Stimulated activated effector memory CD8-positive, alpha-beta T cell treated with anti-CD3 and anti-CD28 coated beads, Interleukin-12 subunit alpha, Interleukin-12 subunit beta, amount 100 ng/mL, for 72 hours (primary cell): ENCODE data around the gene PACC1.

Experiments
- ATAC-seq: fragments of 150-1000 bp; cut with Tn5 transposase; 2 replicates; pipeline ENCODE4 v1.10.0; 2021
- DNase-seq, 2 donors: peaks; one replicate each; pipeline ENCODE4 v3.0.0; 2021 to 2022; ENCODE audit warnings: low spot score in 2 of 2
- H3K27ac Mint-ChIP-seq: one replicate; pipeline ENCODE4 v1.8.0; 2022; ENCODE audit warnings: mild to moderate bottlenecking, mixed read lengths
- H3K36me3 Mint-ChIP-seq: one replicate; pipeline ENCODE4 v1.8.0; 2022; ENCODE audit warnings: mild to moderate bottlenecking, mixed read lengths
- H3K4me1 Mint-ChIP-seq: one replicate; pipeline ENCODE4 v1.8.0; 2022; ENCODE audit warnings: mixed read lengths
- H3K4me3 Mint-ChIP-seq: one replicate; pipeline ENCODE4 v1.8.0; 2022; ENCODE audit warnings: mild to moderate bottlenecking, mixed read lengths
- H3K9me3 Mint-ChIP-seq: one replicate; pipeline ENCODE4 v1.8.0; 2022; ENCODE audit warnings: mixed read lengths

The PACC1 gene

DNA sequence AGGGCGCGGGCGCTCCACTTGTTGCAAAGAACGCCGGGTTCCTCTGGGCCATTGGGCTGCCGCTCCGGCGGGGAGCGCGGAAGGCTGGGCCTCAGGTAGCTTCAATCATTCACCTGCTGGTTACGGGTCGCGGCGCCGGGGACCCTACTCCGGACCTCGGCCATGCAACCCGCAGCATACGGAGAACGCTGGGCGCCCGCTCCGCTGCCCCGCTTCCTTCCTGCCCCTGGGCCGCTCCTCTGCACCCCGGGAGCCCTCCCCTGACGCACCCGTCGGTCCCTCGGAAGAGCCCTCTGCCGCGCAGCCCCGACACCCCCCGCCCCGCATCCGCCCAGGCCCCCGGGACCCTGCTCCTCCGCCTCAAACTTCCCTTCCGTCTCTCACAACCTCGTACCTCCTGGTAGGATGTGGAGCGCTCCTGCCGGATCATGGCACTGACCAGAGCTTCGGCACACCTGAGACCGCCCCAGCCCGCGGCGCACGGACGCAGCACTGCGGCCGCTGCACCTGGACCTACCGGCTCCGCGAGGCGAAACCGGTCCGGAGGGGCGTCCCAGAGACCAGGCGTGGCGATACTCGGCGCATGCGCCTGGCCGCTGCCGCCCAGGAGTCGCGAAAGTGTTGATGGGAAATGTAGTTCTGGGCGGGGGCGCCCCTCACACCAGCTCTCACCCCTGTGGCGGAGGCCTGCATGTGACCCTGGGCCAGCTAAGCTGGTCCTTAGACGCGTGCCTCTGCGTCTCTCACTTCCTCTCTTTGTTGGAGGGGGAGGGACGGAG lies at the start of gene PACC1:
Gene PACC1 (minus strand): TSS at position 559 of the 779 bp plus-strand sequence. CDS start 129 bp downstream, at position 430.
- Mint-ChIP-seq H3K9me3 (no peaks in the 10 kb centered on the region), H3K4me3 (peak within 1 kb of the TSS; percentile 96), H3K27ac (peak within 1 kb of the TSS; percentile 86), H3K36me3 (peaks cover 21% of the 10 kb centered on the region), H3K4me1 (peaks cover 47% of the 10 kb centered on the region)
- ATAC-seq, result peak; percentile 97
- DNase-seq, result peak; percentile 84 to 94

DNA sequence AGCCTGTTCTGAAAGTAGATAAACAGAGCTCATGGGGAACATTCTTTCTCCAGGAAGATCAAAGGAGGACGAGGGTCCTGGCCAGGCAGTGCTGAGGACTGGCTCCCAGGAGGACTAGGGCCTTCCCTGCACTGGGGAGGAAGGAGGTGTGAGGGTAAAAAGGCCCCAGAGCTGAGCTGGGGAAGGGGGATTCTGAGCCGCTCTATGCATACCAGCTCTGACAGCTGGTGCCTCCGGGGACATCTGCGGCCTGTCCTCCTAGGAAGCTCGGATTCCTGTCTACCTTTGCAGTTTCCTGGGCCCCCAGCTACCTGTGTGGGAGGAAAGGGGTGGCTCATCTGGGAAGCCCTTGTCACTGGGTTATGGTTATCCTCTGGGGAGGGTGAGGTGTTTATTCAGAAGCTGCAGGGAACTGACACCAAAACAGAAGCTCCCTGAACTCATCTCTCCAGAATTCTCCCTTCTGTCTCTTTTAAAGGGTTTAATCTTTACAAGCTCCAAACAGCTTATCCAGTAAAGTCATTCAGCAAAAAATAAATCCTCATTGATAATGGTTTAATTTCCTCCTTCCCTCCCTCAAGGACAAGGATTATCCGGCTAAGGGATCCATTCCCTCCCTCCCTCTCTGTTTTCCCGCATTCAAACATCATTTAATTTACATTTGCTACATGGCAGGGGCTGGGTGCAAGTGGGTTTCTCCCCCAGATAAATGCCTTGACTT lies 49.0 kb upstream of the PACC1 start:
- no peak overlapping the region for H3K27ac Mint-ChIP-seq
- DNase-seq (no peak), ATAC-seq (no peak)
- H3K4me3 Mint-ChIP-seq, result no peak overlapping the region
- H3K9me3 Mint-ChIP-seq, result no peaks in the 10 kb centered on the region
- peaks cover 7% of the 10 kb centered on the region for H3K36me3 Mint-ChIP-seq
- peaks cover under 1% of the 10 kb centered on the region for H3K4me1 Mint-ChIP-seq

DNA sequence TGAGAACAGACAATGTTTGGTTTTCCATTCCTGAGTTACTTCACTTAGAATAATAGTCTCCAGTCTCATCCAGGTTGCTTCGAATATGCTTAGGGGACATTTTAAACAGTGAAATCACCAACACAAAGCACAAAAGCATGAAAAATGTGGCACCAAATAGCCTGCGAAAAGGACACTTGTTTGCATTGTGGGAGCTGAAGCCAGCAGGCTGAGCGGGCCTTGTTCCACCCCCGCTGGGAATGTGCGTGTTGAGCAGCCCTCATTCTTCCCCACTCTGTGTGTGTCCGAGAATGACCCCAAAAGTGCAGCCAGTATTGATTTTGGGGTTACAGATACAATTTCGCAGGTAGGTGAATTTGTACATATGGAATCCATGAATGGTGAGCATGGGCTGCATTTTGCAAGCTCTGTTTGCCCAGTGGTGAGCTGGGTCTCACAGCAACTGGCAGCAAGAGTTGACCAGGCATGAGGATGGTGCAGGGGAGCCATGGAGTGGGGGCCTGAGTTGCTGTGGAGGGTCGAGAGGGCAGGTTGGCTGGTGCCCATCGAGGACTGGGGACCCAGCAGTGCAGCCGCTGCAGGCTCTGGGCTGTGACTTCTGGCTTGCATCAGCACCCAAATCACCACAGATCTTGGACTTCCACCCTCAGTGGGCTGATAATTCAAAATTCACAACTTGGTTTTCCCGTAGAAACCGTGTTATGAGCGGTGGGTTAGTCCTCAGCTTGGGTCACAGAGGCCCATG lies 47.4 kb upstream of the PACC1 start:
- Mint-ChIP-seq H3K9me3 (no peaks in the 10 kb centered on the region), H3K4me1 (peaks cover 9% of the 10 kb centered on the region), H3K27ac (no peak overlapping the region), H3K4me3 (no peak overlapping the region), H3K36me3 (no peaks in the 10 kb centered on the region)
- no peak for DNase-seq
- no peak for ATAC-seq

DNA sequence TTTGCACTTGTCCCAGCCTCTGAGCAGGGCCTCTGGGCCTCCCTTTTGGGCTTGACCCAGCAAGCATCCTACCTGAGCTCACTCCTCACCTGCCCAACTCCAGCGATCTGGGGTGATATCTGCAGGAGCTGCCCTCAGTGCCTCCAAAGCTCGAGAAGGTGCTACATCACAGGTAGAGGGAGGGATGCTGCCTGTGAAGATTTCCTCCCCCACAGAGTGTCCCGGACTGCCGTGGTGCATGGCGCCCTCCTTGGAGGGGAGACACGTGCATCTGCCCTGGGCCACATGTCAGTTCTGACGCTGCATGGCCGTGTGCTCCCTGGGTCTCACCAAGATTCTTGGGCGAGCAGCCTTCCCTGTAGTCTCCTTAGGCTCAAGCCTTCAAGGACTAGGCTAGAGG lies 45.7 kb upstream of the PACC1 start:
- no peaks in the 10 kb centered on the region for H3K9me3 Mint-ChIP-seq
- ATAC-seq (no peak), DNase-seq (no peak)
- H3K4me1 Mint-ChIP-seq, result peaks cover 9% of the 10 kb centered on the region
- no peaks in the 10 kb centered on the region for H3K36me3 Mint-ChIP-seq
- peak overlapping the region; percentile 52 for H3K27ac Mint-ChIP-seq
- H3K4me3 Mint-ChIP-seq, result no peak overlapping the region

DNA sequence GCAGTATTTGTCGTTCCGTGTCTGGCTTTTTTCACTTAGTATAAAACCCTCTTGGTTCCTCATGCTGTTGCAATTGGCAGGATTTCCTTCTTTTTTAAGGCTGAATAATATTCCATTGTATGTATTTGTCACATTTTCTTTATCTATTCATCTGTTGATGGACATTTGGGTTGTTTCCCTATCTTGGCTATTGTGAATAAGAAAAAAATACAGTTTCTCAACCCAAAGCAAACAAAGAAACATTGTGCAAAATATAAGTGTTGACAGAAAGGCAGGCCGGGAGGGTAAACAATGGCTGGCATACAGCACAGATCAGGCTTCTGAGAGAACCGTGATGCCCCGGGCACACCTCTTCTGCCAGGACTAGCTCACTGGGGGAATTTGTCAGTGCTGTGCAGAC lies 45.0 kb upstream of the PACC1 start:
- Mint-ChIP-seq H3K4me3 (no peak overlapping the region), H3K27ac (peak overlapping the region; percentile 52), H3K36me3 (no peaks in the 10 kb centered on the region), H3K9me3 (no peaks in the 10 kb centered on the region), H3K4me1 (peaks cover 9% of the 10 kb centered on the region)
- DNase-seq, result no peak
- ATAC-seq, result no peak

DNA sequence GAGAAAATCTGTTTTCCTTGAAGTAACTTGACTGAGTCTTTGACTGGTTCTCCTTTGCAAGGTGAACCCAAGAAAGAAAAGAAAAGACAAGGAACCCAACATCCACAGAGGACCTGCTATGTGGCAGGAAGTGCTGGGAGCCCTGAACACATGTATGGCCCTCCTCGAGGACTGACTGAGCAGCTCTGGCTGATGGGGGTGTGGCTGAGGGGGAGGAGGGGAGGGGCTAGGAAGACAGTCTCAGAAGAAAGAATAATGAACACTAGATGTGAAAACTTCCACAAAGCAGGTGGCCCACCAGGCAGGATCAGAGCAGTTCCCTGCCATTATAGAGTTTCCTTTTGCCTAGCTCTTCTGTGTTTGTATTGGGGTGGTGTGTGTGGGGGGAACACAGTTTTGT lies 44.1 kb upstream of the PACC1 start:
- no peak overlapping the region for H3K4me3 Mint-ChIP-seq
- no peak for DNase-seq
- no peak for ATAC-seq
- peaks cover 9% of the 10 kb centered on the region for H3K4me1 Mint-ChIP-seq
- peak overlapping the region; percentile 63 for H3K27ac Mint-ChIP-seq
- no peaks in the 10 kb centered on the region for H3K9me3 Mint-ChIP-seq
- H3K36me3 Mint-ChIP-seq, result no peaks in the 10 kb centered on the region

DNA sequence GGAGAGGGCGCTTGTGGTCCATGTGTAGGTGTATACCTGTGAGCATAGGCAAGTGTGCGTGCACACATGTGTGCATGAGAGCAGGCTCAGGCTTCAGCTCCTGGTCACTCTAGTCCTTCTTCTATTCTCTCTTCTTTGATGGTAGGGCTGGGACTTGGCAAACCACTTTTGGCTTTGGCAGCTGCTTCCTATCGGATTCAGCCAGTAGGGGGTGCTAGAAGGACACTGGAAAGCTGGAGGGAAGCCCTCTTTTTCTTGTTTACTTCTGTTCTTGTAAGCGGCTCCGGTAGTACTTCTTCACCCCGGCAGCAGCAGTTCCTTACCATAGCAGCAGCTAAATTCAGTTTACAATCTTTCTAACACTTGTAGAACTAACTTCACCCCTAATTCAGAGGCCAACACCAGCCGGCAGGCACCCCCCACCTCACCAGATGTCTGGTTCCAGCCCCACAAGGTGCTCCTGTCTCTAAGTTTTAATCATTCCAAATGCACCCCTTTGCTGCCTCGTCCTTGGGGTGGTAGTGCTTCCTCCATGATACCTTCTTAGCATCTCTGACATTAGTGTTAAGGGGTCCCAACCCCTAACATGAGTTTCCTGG lies 43.2 kb upstream of the PACC1 start:
- Mint-ChIP-seq H3K4me3 (no peak overlapping the region), H3K4me1 (peaks cover 9% of the 10 kb centered on the region), H3K9me3 (no peaks in the 10 kb centered on the region), H3K27ac (peak overlapping the region; percentile 63), H3K36me3 (no peaks in the 10 kb centered on the region)
- ATAC-seq (no peak), DNase-seq (peak; percentile 68 to 87)

DNA sequence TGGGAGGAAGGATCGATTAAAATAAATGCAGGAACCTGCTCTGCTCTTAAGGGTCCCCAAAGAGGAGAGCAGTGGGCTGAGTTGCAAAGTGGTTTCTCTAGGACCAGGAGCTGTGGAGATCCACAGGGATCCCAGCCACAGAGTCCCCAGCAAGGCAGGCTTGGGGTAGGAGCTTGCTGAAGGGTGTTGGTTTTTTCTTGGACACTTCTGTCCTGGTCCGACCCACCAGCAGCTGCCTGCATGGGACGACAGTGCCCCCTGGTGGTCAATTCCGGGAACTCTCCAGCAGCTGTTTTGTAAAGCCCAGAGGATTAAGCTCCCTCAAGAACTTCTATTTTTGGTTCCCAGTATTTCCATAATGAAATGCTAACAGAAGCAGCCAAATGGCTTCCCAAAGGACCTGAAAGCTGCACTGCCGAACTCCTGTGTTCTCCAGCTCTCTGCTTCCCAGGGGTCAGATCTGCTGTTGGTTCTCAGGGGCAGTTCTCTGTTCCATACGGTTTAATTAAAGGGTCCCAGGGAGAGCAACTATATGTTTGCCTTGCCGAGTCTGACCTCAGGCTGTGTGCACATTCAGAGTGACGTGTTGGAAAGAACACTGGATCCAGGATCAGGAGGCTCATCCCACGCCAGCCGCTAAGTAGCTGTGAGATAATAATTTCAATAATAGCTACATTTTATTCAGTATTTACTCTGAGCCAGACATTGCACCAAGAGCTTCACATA lies 41.3 kb upstream of the PACC1 start:
- Mint-ChIP-seq H3K36me3 (peaks cover 5% of the 10 kb centered on the region), H3K27ac (no peak overlapping the region), H3K4me1 (peaks cover 9% of the 10 kb centered on the region), H3K9me3 (no peaks in the 10 kb centered on the region), H3K4me3 (no peak overlapping the region)
- DNase-seq (peak; percentile 82 to 92), ATAC-seq (peak; percentile 69)

DNA sequence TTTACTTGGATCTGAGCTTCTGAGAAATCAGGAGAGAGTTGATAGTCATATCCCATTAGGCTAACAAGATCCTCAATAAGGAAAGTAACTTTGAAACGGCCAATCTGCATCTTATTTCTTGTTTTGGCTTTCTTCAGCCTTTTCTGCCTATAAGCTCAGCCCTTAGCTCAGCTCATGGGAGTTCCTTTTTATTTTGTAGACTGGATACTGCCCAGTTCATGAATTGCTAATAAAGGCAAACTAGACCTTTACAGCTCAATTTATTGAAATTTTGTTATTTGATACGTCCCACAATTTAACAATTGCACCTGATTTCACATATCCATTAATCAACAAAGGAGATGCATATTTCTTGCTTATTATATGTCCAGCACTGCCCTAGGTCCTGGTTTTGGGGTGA lies 40.7 kb upstream of the PACC1 start:
- no peak overlapping the region for H3K4me3 Mint-ChIP-seq
- H3K27ac Mint-ChIP-seq, result no peak overlapping the region
- peaks cover 5% of the 10 kb centered on the region for H3K36me3 Mint-ChIP-seq
- H3K4me1 Mint-ChIP-seq, result peaks cover 9% of the 10 kb centered on the region
- H3K9me3 Mint-ChIP-seq, result no peaks in the 10 kb centered on the region
- DNase-seq (no peak), ATAC-seq (no peak)

DNA sequence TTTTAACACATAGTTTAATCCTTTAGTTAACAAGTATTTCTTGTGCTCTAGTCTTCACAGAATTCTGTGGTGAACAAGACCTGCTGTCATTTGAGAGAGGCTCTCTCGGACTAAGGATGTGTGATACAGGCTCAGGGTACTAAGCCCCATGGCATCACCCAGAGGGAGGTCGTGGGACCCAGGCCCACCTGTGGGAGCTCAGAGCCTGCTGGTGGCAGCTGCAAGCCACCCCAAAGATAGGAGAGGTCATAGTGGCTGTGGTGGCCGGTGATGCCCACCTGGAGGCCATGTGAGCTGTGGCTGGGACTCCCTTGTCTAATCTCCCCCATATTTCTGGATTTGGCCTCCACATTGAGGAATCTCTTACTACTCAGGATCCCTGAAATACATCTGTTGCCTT lies 40.1 kb upstream of the PACC1 start:
- Mint-ChIP-seq H3K36me3 (peaks cover 5% of the 10 kb centered on the region), H3K4me1 (peaks cover 9% of the 10 kb centered on the region), H3K9me3 (no peaks in the 10 kb centered on the region), H3K27ac (no peak overlapping the region), H3K4me3 (no peak overlapping the region)
- DNase-seq (no peak), ATAC-seq (no peak)

DNA sequence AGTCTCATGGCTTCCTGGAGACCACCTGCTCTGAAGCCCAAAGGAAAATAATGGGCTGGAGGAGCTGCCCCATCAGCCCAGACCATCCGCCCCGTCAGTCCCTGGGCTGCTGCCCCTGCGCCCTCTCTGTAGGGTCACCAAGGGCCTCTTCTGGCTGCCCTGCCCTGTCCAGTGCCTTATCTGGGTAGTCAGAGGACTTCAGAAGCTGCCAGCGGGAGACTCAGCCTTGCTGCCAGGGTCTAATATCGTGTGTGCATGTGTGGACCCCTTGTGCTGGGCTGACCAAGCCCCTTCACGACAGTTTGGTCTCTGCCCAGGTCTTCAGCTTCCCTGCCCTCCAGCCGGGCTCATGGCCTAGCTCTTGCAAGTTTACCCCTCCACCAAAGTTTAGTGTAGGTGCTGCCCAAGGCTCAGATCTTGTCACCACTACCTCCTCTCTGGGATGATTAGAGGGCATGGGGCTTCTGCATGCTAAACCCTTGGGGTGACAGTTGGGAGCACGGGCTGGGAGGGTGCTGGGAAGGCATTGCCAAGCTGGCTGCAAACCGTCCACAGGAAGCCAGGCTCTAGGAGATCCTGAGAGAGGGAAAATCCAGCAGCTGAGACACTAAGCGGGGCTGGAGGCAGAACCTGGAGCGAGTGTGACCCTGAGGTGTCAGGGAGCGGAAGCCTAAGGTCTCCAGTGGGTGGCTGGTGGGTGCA lies 38.6 kb upstream of the PACC1 start:
- no peak for ATAC-seq
- Mint-ChIP-seq H3K27ac (peak overlapping the region; percentile 6), H3K4me1 (peaks cover 5% of the 10 kb centered on the region), H3K36me3 (peaks cover 5% of the 10 kb centered on the region), H3K4me3 (no peak overlapping the region), H3K9me3 (no peaks in the 10 kb centered on the region)
- no peak for DNase-seq

DNA sequence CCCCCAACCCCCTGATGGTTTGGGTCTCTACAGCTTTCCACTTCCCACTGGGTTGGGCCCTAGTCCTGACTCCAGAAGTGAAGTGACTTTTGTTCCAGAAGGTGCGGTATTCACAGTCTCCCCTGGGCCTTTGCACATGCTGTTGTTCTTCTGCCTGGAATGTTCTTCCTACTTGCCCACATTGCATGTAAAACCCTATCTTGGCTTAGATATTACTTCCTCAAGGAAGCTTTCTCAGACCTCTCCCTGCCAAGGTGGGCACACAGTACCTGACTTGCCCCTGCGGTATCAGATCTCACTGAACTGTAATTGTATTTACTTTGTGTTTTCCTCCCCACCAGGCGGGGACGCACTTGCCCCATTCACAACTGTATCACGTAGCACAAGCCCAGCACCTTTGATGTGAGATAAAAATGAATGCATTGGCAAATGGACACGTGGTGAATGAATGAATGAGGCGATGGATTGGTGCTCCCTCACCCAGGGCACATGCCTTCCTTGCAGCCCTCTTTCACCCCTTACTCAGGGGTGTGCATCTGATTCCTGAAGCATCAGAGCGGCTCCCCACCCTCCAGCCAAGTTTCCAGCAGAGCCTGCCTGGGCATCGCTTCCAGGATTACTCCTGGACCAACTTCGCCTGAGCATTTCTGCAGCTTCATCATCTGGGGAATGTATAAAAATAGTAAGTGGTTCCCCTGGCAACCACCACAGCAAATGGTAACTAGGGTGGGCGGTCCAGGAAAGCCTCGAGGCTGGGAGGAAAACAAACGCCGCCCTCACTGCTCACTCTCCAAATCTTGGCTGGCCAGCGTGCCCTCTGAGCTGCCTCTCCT lies 37.9 kb upstream of the PACC1 start:
- no peaks in the 10 kb centered on the region for H3K9me3 Mint-ChIP-seq
- no peaks in the 10 kb centered on the region for H3K4me1 Mint-ChIP-seq
- no peak for DNase-seq
- no peak for ATAC-seq
- H3K36me3 Mint-ChIP-seq, result peaks cover 11% of the 10 kb centered on the region
- no peak overlapping the region for H3K4me3 Mint-ChIP-seq
- peak overlapping the region; percentile 6 for H3K27ac Mint-ChIP-seq

DNA sequence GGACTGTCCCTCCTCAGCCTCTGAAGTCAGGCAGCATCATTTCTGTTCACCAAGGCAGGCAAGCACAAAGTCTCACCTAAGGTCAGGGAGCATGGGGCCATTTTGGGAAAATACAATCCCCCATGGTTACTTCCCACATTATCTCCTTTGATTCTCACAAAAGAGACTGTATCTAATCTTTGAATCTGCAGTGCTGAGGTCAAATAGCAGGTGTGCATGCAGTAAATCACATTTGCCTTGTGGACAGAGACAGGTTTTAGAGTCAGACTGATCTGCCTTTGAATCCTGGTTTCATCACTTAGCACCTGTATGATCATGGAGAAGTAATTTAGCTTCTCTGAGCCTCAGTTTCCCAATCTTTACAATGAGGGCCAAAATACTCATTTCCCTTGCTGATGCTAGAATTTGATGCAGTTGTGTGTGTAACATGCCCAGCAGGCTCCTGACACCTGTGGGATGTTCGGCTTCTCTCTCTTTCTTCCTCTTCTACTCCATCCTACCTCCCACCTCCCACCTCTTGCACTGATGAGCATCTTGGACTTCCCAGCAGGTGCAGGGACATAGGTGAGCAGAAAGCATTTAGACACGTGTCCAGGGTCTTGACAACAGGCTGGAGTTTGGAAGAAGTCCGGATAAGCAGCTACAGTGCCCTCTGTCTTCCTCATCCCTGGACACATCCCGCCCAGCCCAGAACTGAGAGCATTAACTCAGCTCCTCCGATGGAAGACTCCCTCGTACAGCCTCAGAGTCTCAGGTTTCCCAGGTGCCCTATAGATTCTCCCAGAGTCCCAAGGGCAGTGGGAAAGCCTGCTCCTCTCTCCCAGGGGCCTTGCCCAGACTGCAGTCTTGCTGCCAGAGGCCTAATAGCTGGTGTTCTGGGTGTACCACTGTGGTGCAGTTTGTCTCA lies 37.0 kb upstream of the PACC1 start:
- no peaks in the 10 kb centered on the region for H3K4me1 Mint-ChIP-seq
- H3K27ac Mint-ChIP-seq, result peak overlapping the region; percentile 6
- H3K4me3 Mint-ChIP-seq, result no peak overlapping the region
- peaks cover 11% of the 10 kb centered on the region for H3K36me3 Mint-ChIP-seq
- DNase-seq (no peak), ATAC-seq (no peak)
- no peaks in the 10 kb centered on the region for H3K9me3 Mint-ChIP-seq
